Liver (tissue), 9 donors: Measurements from ENCODE around the gene MCCC1. TPM values are rescaled to one million over a fixed set of nuclear protein-coding genes. Genes with fewer than 3 reads are reported as not detected.

Experiments
- DNase-seq: peaks from one replicate; pipeline ENCODE4 v3.0.0-alpha.2; 2017; ENCODE audit warnings: low spot score
- H3K27ac ChIP-seq, 2 donors: one replicate each; pipeline ENCODE4 v1.7.0; 2013; ENCODE audit warnings: inconsistent platforms in 2 of 2, low read length in 2 of 2, control low read depth in 1 of 2, low read depth in 1 of 2, mild to moderate bottlenecking in 1 of 2
- H3K27me3 ChIP-seq, 4 donors: one replicate each; pipeline versions ENCODE4 v1.6.1 to v1.7.0; 2013; ENCODE audit warnings: low read length in 3 of 4, inconsistent platforms in 1 of 4, mild to moderate bottlenecking in 1 of 4, moderate library complexity in 1 of 4; ENCODE audit not compliant: control insufficient read depth in 4 of 4, insufficient read depth in 4 of 4
- H3K36me3 ChIP-seq, 4 donors: one replicate each; pipeline versions ENCODE4 v1.6.1 to v1.7.0; 2013; ENCODE audit warnings: low read length in 3 of 4, mild to moderate bottlenecking in 3 of 4, low read depth in 1 of 4, moderate library complexity in 1 of 4; ENCODE audit not compliant: control insufficient read depth in 4 of 4, insufficient read depth in 3 of 4
- H3K4me1 ChIP-seq, 4 donors: one replicate each; pipeline versions ENCODE4 v1.6.1 to v1.7.0; 2013; ENCODE audit warnings: low read length in 3 of 4, mild to moderate bottlenecking in 3 of 4, moderate library complexity in 1 of 4; ENCODE audit not compliant: control insufficient read depth in 4 of 4, insufficient read depth in 4 of 4
- H3K4me3 ChIP-seq, 3 donors: one replicate each; pipeline versions ENCODE4 v1.6.1 to v1.7.0; 2013; ENCODE audit warnings: low read length in 3 of 3, control low read depth in 1 of 3, low read depth in 1 of 3, mild to moderate bottlenecking in 1 of 3
- H3K9ac ChIP-seq, 2 donors: one replicate each; pipeline ENCODE4 v1.7.0; 2013; ENCODE audit warnings: low read length in 2 of 2, mild to moderate bottlenecking in 2 of 2, moderate library complexity in 2 of 2, control low read depth in 1 of 2, low read depth in 1 of 2
- H3K9me3 ChIP-seq, 4 donors: one replicate each; pipeline versions ENCODE4 v1.6.1 to v1.7.0; 2013; ENCODE audit warnings: low read length in 3 of 4; ENCODE audit not compliant: control insufficient read depth in 4 of 4
- EGR1 ChIP-seq, 2 donors: IDR thresholded peaks; 2 replicates each; pipeline ENCODE4 v1.6.1; 2016 to 2018; ENCODE audit warnings: antibody characterized with exemption in 2 of 2, low read depth in 2 of 2
- FOXA1 ChIP-seq: IDR thresholded peaks from 2 replicates; pipeline ENCODE4 v1.6.1; 2016; ENCODE audit warnings: antibody characterized with exemption
- FOXA2 ChIP-seq: IDR thresholded peaks from 2 replicates; pipeline ENCODE4 v1.6.1; 2016; ENCODE audit warnings: antibody characterized with exemption
- GABPA ChIP-seq, 2 donors: IDR thresholded peaks in 1 of 2; conservative IDR thresholded peaks in 1 of 2; 2 replicates each; pipeline ENCODE4 v1.6.1; 2016; ENCODE audit warnings: antibody characterized with exemption in 2 of 2, mild to moderate bottlenecking in 1 of 2, moderate library complexity in 1 of 2
- HNF4A ChIP-seq, 2 donors: conservative IDR thresholded peaks; 2 replicates each; pipeline ENCODE4 v1.6.1; 2016; ENCODE audit warnings: antibody characterized with exemption in 2 of 2, mild to moderate bottlenecking in 2 of 2
- HNF4G ChIP-seq: IDR thresholded peaks from 2 replicates; pipeline ENCODE4 v1.6.1; 2016; ENCODE audit warnings: antibody characterized with exemption
- JUND ChIP-seq, 2 donors: IDR thresholded peaks; 2 replicates each; pipeline ENCODE4 v1.6.1; 2016; ENCODE audit warnings: antibody characterized with exemption in 2 of 2
- NR2F2 ChIP-seq: IDR thresholded peaks from 2 replicates; pipeline ENCODE4 v1.6.1; 2016; ENCODE audit warnings: antibody characterized with exemption
- RAD21 ChIP-seq, 2 donors: IDR thresholded peaks; 2 replicates each; pipeline ENCODE4 v1.6.1; 2016; ENCODE audit warnings: antibody characterized with exemption in 2 of 2, mild to moderate bottlenecking in 2 of 2
- RXRA ChIP-seq, 2 donors: IDR thresholded peaks; 2 replicates each; pipeline ENCODE4 v1.6.1; 2017 to 2018; ENCODE audit warnings: antibody characterized with exemption in 2 of 2, mild to moderate bottlenecking in 1 of 2
- SP1 ChIP-seq: IDR thresholded peaks from 2 replicates; pipeline ENCODE4 v1.6.1; 2018; ENCODE audit warnings: antibody characterized with exemption, mild to moderate bottlenecking
- TAF1 ChIP-seq: conservative IDR thresholded peaks from 2 replicates; pipeline ENCODE4 v1.6.1; 2016; ENCODE audit warnings: antibody characterized with exemption, mild to moderate bottlenecking
- YY1 ChIP-seq: IDR thresholded peaks from 2 replicates; pipeline ENCODE4 v1.6.1; 2016; ENCODE audit warnings: antibody characterized with exemption, mild to moderate bottlenecking
- WGBS: extraction: QIAGEN DNeasy Blood & Tissue Kit; methylation state at CpG from one replicate; pipeline ENCODE4 v1.1.7; 2013; 5-methylcytosine and 5-hydroxymethylcytosine counted together
- polyA plus RNA-seq, 2 donors: library from polyadenylated mRNA; stranded (reverse) in 1 of 2; unstranded in 1 of 2; fragments of 200-250 nt in 1 of 2; fragments of >200 nt in 1 of 2; fragmentation: Nextera tagmentation in 1 of 2; extraction: Ambion mirVana in 1 of 2; gene quantifications; one replicate each; pipeline versions ENCODE4 v1.2.1 to v1.2.3, GENCODE V29; 2013 to 2015
- total RNA-seq, 2 donors: library from RNA; depleted of rRNA; stranded (reverse); fragments of >200 nt; gene quantifications; one replicate each; pipeline ENCODE4 v1.2.3, GENCODE V29; 2014
- TF ChIP-seq, protein P1 (sequence below): fragments of 150-350 bp; IDR thresholded peaks from 2 replicates; pipeline ENCODE4 v1.5.1; 2017; ENCODE audit warnings: improper control_type of control experiment, low read depth, low read length; ENCODE audit not compliant: missing input control
- TF ChIP-seq, protein P2 (sequence below): IDR thresholded peaks from 2 replicates; pipeline ENCODE4 v1.6.1; 2016; ENCODE audit warnings: antibody characterized with exemption
- TF ChIP-seq, protein P3 (sequence below): IDR thresholded peaks from 2 replicates; pipeline ENCODE4 v1.6.1; 2016; ENCODE audit warnings: antibody characterized with exemption, mild to moderate bottlenecking
- TF ChIP-seq, protein P4 (sequence below): IDR thresholded peaks from 2 replicates; pipeline ENCODE4 v1.6.1; 2016; ENCODE audit warnings: antibody characterized with exemption
- TF ChIP-seq, protein P5 (sequence below): IDR thresholded peaks from 2 replicates; pipeline ENCODE4 v1.6.1; 2016; ENCODE audit warnings: antibody characterized with exemption
- donor health status: healthy.
- donor health status: healthy.
- donor health status: healthy.
- donor health status: healthy.
- donor health status: healthy.

MCCC1 gene
- total and polyA plus RNA-seq, 4 donors, result 23.4 to 40.0 (median 34.5) TPM

DNA sequence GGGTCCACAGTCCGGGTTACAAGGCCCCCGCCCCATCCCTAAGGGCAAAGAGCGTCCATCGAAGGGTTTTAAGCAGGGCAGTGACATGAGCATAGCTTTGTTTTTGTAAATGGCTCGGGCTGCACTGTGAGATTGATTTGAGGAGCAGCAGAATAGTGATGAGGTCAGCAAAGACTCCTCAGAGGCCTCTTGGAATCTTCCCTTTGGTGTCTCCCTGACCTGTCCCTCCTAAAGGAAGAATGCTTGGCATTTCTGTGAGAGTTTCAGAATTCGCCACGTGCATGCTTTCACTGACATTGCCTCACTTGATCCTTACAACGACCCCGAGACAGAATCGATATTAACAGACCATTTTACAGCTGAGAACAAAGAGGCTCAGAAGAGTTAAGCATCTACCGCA, 42.9 kb upstream of the MCCC1 start:
- Histone ChIP-seq H3K36me3 (no peaks in the 10 kb centered on the region), H3K4me1 (no peaks in the 10 kb centered on the region), H3K9ac (no peak overlapping the region), H3K9me3 (peaks cover 2 to 4% (median 3%) of the 10 kb centered on the region in 4 donors), H3K27ac (no peak overlapping the region), H3K4me3 (no peak overlapping the region), H3K27me3 (peaks cover 0 to 4% (median 0%) of the 10 kb centered on the region in 4 donors)
- DNase-seq, result no peak
- WGBS, result 74% methylated on average over 11 of the region's 11 CpGs
- TF ChIP-seq, protein P1, sequence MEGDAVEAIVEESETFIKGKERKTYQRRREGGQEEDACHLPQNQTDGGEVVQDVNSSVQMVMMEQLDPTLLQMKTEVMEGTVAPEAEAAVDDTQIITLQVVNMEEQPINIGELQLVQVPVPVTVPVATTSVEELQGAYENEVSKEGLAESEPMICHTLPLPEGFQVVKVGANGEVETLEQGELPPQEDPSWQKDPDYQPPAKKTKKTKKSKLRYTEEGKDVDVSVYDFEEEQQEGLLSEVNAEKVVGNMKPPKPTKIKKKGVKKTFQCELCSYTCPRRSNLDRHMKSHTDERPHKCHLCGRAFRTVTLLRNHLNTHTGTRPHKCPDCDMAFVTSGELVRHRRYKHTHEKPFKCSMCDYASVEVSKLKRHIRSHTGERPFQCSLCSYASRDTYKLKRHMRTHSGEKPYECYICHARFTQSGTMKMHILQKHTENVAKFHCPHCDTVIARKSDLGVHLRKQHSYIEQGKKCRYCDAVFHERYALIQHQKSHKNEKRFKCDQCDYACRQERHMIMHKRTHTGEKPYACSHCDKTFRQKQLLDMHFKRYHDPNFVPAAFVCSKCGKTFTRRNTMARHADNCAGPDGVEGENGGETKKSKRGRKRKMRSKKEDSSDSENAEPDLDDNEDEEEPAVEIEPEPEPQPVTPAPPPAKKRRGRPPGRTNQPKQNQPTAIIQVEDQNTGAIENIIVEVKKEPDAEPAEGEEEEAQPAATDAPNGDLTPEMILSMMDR, result no peak

DNA sequence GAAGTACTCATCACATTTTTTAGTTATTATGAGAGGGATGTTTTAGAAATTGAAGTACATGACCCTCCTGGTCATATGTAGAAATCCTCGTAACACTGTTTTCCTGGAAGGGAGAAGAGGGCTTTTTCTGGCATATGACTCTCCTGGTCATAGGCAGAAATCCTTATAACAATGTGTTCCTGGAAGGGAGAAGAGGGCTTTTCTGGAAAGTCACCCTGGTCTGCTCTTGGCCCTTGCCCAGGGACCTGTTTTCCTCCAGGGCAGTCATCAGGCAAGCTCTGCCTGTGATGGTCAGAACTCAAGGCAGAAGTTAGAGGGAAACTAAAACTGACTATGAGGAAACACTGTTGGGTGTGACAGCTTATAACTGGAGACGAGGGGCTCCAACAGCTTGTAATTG, 35.5 kb upstream of the MCCC1 start:
- H3K27me3 ChIP-seq, result no peaks in the 10 kb centered on the region
- H3K4me3 ChIP-seq, result no peak overlapping the region
- H3K36me3 ChIP-seq, result no peaks in the 10 kb centered on the region
- peaks cover 3 to 6% (median 3%) of the 10 kb centered on the region in 4 donors for H3K9me3 ChIP-seq
- H3K9ac ChIP-seq, result no peak overlapping the region
- TF ChIP-seq, protein P2, sequence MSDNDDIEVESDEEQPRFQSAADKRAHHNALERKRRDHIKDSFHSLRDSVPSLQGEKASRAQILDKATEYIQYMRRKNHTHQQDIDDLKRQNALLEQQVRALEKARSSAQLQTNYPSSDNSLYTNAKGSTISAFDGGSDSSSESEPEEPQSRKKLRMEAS, result no peak
- TF ChIP-seq FOXA2 (no peak), YY1 (no peak), RXRA (IDR thresholded peaks at IDR 0.05) (no peak), HNF4G (no peak), JUND (IDR thresholded peaks at IDR 0.05) (no peak), GABPA (IDR thresholded peaks at IDR 0.05 in 1 of 2, conservative IDR thresholded peaks at IDR 0.05 in 1 of 2) (no peak), SP1 (no peak), HNF4A (conservative IDR thresholded peaks at IDR 0.05) (no peak), TAF1 (no peak), EGR1 (IDR thresholded peaks at IDR 0.05; ENCODE audit: low read depth in 2 of 2) (no peak), NR2F2 (no peak), FOXA1 (no peak), RAD21 (IDR thresholded peaks at IDR 0.05) (no peak)
- TF ChIP-seq, protein P1, result no peak
- TF ChIP-seq, protein P3, sequence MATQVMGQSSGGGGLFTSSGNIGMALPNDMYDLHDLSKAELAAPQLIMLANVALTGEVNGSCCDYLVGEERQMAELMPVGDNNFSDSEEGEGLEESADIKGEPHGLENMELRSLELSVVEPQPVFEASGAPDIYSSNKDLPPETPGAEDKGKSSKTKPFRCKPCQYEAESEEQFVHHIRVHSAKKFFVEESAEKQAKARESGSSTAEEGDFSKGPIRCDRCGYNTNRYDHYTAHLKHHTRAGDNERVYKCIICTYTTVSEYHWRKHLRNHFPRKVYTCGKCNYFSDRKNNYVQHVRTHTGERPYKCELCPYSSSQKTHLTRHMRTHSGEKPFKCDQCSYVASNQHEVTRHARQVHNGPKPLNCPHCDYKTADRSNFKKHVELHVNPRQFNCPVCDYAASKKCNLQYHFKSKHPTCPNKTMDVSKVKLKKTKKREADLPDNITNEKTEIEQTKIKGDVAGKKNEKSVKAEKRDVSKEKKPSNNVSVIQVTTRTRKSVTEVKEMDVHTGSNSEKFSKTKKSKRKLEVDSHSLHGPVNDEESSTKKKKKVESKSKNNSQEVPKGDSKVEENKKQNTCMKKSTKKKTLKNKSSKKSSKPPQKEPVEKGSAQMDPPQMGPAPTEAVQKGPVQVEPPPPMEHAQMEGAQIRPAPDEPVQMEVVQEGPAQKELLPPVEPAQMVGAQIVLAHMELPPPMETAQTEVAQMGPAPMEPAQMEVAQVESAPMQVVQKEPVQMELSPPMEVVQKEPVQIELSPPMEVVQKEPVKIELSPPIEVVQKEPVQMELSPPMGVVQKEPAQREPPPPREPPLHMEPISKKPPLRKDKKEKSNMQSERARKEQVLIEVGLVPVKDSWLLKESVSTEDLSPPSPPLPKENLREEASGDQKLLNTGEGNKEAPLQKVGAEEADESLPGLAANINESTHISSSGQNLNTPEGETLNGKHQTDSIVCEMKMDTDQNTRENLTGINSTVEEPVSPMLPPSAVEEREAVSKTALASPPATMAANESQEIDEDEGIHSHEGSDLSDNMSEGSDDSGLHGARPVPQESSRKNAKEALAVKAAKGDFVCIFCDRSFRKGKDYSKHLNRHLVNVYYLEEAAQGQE, result no peak
- TF ChIP-seq, protein P4, sequence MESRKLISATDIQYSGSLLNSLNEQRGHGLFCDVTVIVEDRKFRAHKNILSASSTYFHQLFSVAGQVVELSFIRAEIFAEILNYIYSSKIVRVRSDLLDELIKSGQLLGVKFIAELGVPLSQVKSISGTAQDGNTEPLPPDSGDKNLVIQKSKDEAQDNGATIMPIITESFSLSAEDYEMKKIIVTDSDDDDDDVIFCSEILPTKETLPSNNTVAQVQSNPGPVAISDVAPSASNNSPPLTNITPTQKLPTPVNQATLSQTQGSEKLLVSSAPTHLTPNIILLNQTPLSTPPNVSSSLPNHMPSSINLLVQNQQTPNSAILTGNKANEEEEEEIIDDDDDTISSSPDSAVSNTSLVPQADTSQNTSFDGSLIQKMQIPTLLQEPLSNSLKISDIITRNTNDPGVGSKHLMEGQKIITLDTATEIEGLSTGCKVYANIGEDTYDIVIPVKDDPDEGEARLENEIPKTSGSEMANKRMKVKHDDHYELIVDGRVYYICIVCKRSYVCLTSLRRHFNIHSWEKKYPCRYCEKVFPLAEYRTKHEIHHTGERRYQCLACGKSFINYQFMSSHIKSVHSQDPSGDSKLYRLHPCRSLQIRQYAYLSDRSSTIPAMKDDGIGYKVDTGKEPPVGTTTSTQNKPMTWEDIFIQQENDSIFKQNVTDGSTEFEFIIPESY, result no peak
- TF ChIP-seq, protein P5, sequence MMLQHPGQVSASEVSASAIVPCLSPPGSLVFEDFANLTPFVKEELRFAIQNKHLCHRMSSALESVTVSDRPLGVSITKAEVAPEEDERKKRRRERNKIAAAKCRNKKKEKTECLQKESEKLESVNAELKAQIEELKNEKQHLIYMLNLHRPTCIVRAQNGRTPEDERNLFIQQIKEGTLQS, result no peak
- no peak overlapping the region for H3K27ac ChIP-seq
- no peak for DNase-seq
- no peaks in the 10 kb centered on the region for H3K4me1 ChIP-seq
- WGBS, result 81% methylated on average over 2 of the region's 2 CpGs
